Renal pelvis (tissue), 12 donors: ENCODE measurements around the gene PARD3. TPM values are rescaled to one million over a fixed set of nuclear protein-coding genes. Genes with fewer than 3 reads are reported as not detected.
"Not testable (repeated sequence)": the region's sequence is repeated elsewhere in the genome, so short reads cannot be mapped to it uniquely, and the experiment has no call there.

Source experiments
- DNase-seq: peaks from one replicate; pipeline ENCODE4 v3.0.0-alpha.2; 2013
- long read RNA-seq, 16 experiments: transcript quantifications; one replicate each; lab custom pipeline, GENCODE V29; 2026
- polyA plus RNA-seq, 3 donors: library from polyadenylated mRNA; unstranded; fragments of 120-200 nt; gene quantifications; one replicate each; pipeline ENCODE4 v1.2.1, GENCODE V29; 2013; ENCODE audit not compliant: insufficient read length in 3 of 3

The PARD3 gene
- polyA plus RNA-seq = 10 to 100 TPM; 66.9 to 71.1 (median 71.1) TPM
- long read RNA-seq, donor 1 = 0 reads
- long read RNA-seq, donor 2, partial matches to known transcripts = 24 of 25 reads
- long read RNA-seq, donor 2, other reads (novel, unspliced or antisense) = 0 of 25 reads
- long read RNA-seq, donor 3 = 0 reads
- long read RNA-seq, donor 4 = 0 reads
- long read RNA-seq, donor 5 = 0 reads
- long read RNA-seq, donor 6 = 0 reads
- long read RNA-seq, donor 7, partial matches to known transcripts = 15 of 15 reads
- long read RNA-seq, donor 7, other reads (novel, unspliced or antisense) = 0 of 15 reads
- long read RNA-seq, donor 8 = 0 reads
- long read RNA-seq, donor 9, full-length matches to known transcripts = 1 of 7 reads
- long read RNA-seq, donor 9, partial matches to known transcripts = 6 of 7 reads
- long read RNA-seq, donor 9, other reads (novel, unspliced or antisense) = 0 of 7 reads
- long read RNA-seq, donor 10 = 0 reads
- long read RNA-seq, donor 11, partial matches to known transcripts = 5 of 5 reads
- long read RNA-seq, donor 11, other reads (novel, unspliced or antisense) = 0 of 5 reads
- long read RNA-seq, donor 12, partial matches to known transcripts = 0 of 1 reads
- long read RNA-seq, donor 12, other reads (novel, unspliced or antisense) = 0 of 1 reads
- long read RNA-seq, donor 13, partial matches to known transcripts = 0 of 1 reads
- long read RNA-seq, donor 13, other reads (novel, unspliced or antisense) = 0 of 1 reads
- long read RNA-seq, donor 14 = 0 reads
- long read RNA-seq, donor 15 = 0 reads
- long read RNA-seq, donor 16, partial matches to known transcripts = 28 of 28 reads
- long read RNA-seq, donor 16, other reads (novel, unspliced or antisense) = 0 of 28 reads

GRCh38 chr10:34815185-34816084 is at the start of gene PARD3:
TSS of gene PARD3 (minus strand) at chr10:34815296. CDS start at chr10:34814995, 301 bp downstream.
- DNase-seq = peak; percentile 74

- DNase-seq = peak; percentile 47
Observed at GRCh38 chr10:34864149-34865067, 49.3 kb upstream of the PARD3 start.

GRCh38 chr10:34862892-34863291 is 47.8 kb upstream of the PARD3 start:
- no peak for DNase-seq

GRCh38 chr10:34861293-34862021 is 46.4 kb upstream of the PARD3 start:
- no peak for DNase-seq

GRCh38 chr10:34859170-34859569 is 44.1 kb upstream of the PARD3 start:
- no peak for DNase-seq

GRCh38 chr10:34858003-34858402 is 42.9 kb upstream of the PARD3 start:
- DNase-seq = no peak

- peak; percentile 39 for DNase-seq
Observed at GRCh38 chr10:34854147-34854601, 39.1 kb upstream of the PARD3 start.

- no peak for DNase-seq
Observed at GRCh38 chr10:34853357-34853756, 38.3 kb upstream of the PARD3 start.

GRCh38 chr10:34850558-34850957 is 35.5 kb upstream of the PARD3 start:
- DNase-seq = no peak

GRCh38 chr10:34850036-34850435 is 34.9 kb upstream of the PARD3 start:
- DNase-seq = no peak

GRCh38 chr10:34845070-34845469 is 30.0 kb upstream of the PARD3 start:
- no peak for DNase-seq

GRCh38 chr10:34844448-34844847 is 29.4 kb upstream of the PARD3 start:
- DNase-seq = no peak

- DNase-seq = not testable (repeated sequence)
Observed at GRCh38 chr10:34843470-34843869, 28.4 kb upstream of the PARD3 start.

GRCh38 chr10:34838366-34838900 is 23.3 kb upstream of the PARD3 start:
- no peak for DNase-seq

GRCh38 chr10:34835908-34836508 is 20.9 kb upstream of the PARD3 start:
- DNase-seq = peak; percentile 69

GRCh38 chr10:34834274-34834673 is 19.2 kb upstream of the PARD3 start:
- DNase-seq = no peak

GRCh38 chr10:34830217-34830822 is 15.2 kb upstream of the PARD3 start:
- no peak for DNase-seq
